ENCODE results near the gene SLC15A3. TPM values are rescaled to one million over a fixed set of nuclear protein-coding genes. Genes with fewer than 3 reads are reported as not detected.

SLC15A3 gene
- total and polyA plus RNA-seq, 10 donors, result 62.9 to 139 (median 115) TPM

GRCh38 chr11:60953781-60954180, 1.8 kb upstream of the SLC15A3 start:
- Histone ChIP-seq H3K27ac (peak overlapping the region; percentile 27 to 98 (median 92)), H3K4me1 (peaks cover 15 to 71% (median 52%) of the 10 kb centered on the region in 6 donors), H3K36me3 (peaks cover 0 to 2% (median 0%) of the 10 kb centered on the region in 6 donors), H3K9me3 (no peaks in the 10 kb centered on the region), H3K27me3 (replicated peaks in 1 of 7) (peaks cover 0 to 6% (median 0%) of the 10 kb centered on the region in 7 donors), H3K4me3 (peak overlapping the region in 1 of 8 donors; percentile 88)
- intact Hi-C loops (cut with DNase I; ENCODE audit: low total_unique reads), result no loop called here
- peak; percentile 74 for DNase-seq
- WGBS, 5 donors, result 55 to 84% (median 65%) methylated on average over 6 of the region's 6 CpGs
- no peak for TF ChIP-seq CTCF (IDR thresholded peaks at IDR 0.05 in 8 of 11, conservative IDR thresholded peaks at IDR 0.05 in 3 of 11)
- peak in 1 of 3 donors; percentile 53 for TF ChIP-seq POLR2AphosphoS5 (IDR thresholded peaks at IDR 0.05)
- no peak for TF ChIP-seq POLR2A (IDR thresholded peaks at IDR 0.05)

GRCh38 chr11:60952742-60953170, 780 bp upstream of the SLC15A3 start:
- no peak for DNase-seq
- H3K36me3 ChIP-seq, result peaks cover 0 to 12% (median 0%) of the 10 kb centered on the region in 6 donors
- peak overlapping the region in 7 of 8 donors; percentile 57 to 88 (median 67) for H3K4me3 ChIP-seq
- TF ChIP-seq CTCF (IDR thresholded peaks at IDR 0.05 in 8 of 11, conservative IDR thresholded peaks at IDR 0.05 in 3 of 11), result no peak
- intact Hi-C loops (cut with DNase I; ENCODE audit: low total_unique reads), result no loop called here
- H3K27me3 ChIP-seq (replicated peaks in 1 of 7), result peaks cover 0 to 6% (median 0%) of the 10 kb centered on the region in 7 donors
- H3K9me3 ChIP-seq, result no peaks in the 10 kb centered on the region
- WGBS, 5 donors, result 6 to 18% (median 10%) methylated on average over 3 of the region's 3 CpGs
- peaks cover 15 to 81% (median 60%) of the 10 kb centered on the region in 6 donors for H3K4me1 ChIP-seq
- H3K27ac ChIP-seq, result peak overlapping the region; percentile 84 to 98 (median 92)

GRCh38 chr11:60951606-60951903, 421 bp downstream of the SLC15A3 start:
- Histone ChIP-seq H3K4me3 (peak overlapping the region; percentile 41 to 88 (median 66)), H3K36me3 (peaks cover 0 to 24% (median 6%) of the 10 kb centered on the region in 6 donors), H3K27ac (peak overlapping the region; percentile 84 to 98 (median 92)), H3K4me1 (peaks cover 15 to 93% (median 67%) of the 10 kb centered on the region in 6 donors), H3K9me3 (no peaks in the 10 kb centered on the region), H3K27me3 (replicated peaks in 1 of 7) (peaks cover 0 to 6% (median 0%) of the 10 kb centered on the region in 7 donors)
- intact Hi-C loops (cut with DNase I; ENCODE audit: low total_unique reads), result no loop called here
- WGBS, 5 donors, result 3 to 6% (median 5%) methylated on average over 6 to 8 of the region's 8 CpGs
- TF ChIP-seq POLR2AphosphoS5 (IDR thresholded peaks at IDR 0.05), result no peak
- DNase-seq, result no peak

GRCh38 chr11:60950933-60951605, 907 bp downstream of the SLC15A3 start:
- DNase-seq, result peak; percentile 91
- intact Hi-C loops (cut with DNase I; ENCODE audit: low total_unique reads), result no loop called here
- peak overlapping the region in 7 of 8 donors; percentile 90 to 98 (median 93) for H3K27ac ChIP-seq
- H3K27me3 ChIP-seq (replicated peaks in 1 of 7), result peaks cover 0 to 6% (median 0%) of the 10 kb centered on the region in 7 donors
- TF ChIP-seq POLR2AphosphoS5 (IDR thresholded peaks at IDR 0.05) (peak in 2 of 3 donors; percentile 44 to 48), CTCF (IDR thresholded peaks at IDR 0.05 in 8 of 11, conservative IDR thresholded peaks at IDR 0.05 in 3 of 11) (no peak), POLR2A (IDR thresholded peaks at IDR 0.05) (no peak)
- 4 to 16% (median 9%) methylated on average over 36 to 86 of the region's 86 CpGs for WGBS, 5 donors
- peak overlapping the region; percentile 41 to 88 (median 66) for H3K4me3 ChIP-seq
- peaks cover 15 to 95% (median 69%) of the 10 kb centered on the region in 6 donors for H3K4me1 ChIP-seq
- H3K36me3 ChIP-seq, result peaks cover 0 to 29% (median 10%) of the 10 kb centered on the region in 6 donors
- no peaks in the 10 kb centered on the region for H3K9me3 ChIP-seq
